ENCODE measurements around the gene CFAP410.
"Not testable (repeated sequence)": the region's sequence is repeated elsewhere in the genome, so short reads cannot be mapped to it uniquely, and the experiment has no call there.

The CFAP410 gene

GRCh38 chr21:44351535-44352252, 12.5 kb upstream of the CFAP410 start:
- no peak for DNase-seq (ENCODE audit: low read depth in 2 of 3, low spot score in 1 of 3)

DNA sequence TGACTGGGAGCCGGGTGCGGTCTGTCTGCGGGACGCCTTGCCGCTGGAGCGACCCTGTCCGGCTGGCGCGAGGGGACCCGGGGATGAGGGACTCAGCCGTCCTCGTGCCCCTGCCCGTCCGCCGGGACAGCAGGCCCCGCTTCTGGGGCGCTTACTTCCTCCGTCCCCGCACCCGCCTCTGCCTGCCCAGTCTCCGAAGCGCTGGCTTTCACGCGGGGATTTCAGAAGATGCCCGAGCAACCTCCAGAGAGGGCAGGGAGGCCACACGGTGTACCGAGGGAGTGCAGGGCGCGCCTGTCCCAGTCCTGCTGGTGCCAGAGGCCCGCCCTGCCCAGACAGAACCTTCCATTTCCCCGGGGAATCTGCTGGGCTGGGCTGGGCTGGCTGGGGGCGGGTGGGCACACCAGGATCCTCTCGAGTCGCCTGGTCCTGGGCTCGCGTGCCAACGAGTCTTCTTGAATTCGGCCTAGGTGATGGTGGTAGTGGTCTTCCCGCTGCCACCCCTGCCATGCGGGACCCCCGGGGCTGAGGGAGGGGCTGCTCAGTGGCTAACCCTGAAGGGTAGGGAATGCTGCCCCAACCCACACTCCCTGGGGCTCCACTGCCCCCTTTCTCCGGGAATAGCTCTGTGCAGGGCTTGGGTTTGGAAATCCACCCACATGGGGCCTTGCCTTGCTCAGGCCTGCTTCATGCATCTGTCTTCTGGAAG, 11.7 kb upstream of the CFAP410 start:
- no peak for DNase-seq (ENCODE audit: low read depth in 2 of 3, low spot score in 1 of 3)

GRCh38 chr21:44349847-44350772, 10.9 kb upstream of the CFAP410 start:
- DNase-seq (ENCODE audit: low read depth in 2 of 3, low spot score in 1 of 3), result no peak

GRCh38 chr21:44349416-44349846, 10.2 kb upstream of the CFAP410 start:
- no peak for DNase-seq (ENCODE audit: low read depth in 2 of 3, low spot score in 1 of 3)

DNA sequence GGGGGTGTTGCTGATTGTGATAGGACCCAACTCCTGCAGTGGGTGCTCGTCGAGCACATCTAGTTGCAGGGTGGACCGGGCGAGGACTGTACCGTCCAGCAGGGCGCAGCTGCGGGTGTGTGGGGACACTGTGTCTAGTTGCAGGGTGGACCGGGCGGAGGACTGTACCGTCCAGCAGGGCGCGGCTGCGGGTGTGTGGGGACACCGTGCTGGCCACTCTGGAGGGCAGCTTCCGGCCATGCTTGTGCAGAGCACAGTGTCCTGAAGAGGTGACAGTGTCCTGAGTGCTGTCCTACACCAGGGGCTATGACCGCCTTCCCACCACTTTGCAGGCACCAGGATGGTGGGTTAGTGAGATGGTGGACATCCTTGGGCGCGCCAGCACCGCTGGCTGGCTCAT, 9.7 kb upstream of the CFAP410 start:
- no peak for DNase-seq (ENCODE audit: low read depth in 2 of 3, low spot score in 1 of 3)

DNA sequence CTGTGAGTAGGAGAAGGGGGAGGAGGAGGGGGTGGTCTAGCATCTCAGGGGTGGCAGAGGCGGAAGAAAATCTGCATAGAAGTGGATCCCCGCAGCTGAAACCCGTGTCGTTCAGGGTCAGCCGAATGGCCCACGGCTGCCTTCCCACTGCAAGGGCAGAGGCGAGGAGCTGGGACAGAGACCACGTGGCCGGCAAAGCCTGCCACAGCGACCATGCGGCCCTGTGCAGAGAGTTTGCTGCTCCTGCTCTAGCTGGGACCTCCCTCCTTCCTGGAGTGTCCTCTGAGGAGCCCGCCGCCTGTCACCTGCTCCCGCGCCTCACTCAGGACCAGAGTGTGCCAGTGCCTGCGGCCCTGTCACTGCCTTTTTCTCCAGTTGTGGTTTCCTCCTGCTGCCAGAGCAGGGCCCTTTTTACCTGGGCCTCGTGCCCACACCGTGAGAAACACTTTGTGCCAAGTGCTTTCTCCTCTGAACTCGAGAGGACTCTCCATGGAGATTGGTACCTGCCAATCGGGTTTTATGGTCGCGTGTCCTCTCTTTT, 8.8 kb upstream of the CFAP410 start:
- no peak for DNase-seq (ENCODE audit: low read depth in 2 of 3, low spot score in 1 of 3)

DNA sequence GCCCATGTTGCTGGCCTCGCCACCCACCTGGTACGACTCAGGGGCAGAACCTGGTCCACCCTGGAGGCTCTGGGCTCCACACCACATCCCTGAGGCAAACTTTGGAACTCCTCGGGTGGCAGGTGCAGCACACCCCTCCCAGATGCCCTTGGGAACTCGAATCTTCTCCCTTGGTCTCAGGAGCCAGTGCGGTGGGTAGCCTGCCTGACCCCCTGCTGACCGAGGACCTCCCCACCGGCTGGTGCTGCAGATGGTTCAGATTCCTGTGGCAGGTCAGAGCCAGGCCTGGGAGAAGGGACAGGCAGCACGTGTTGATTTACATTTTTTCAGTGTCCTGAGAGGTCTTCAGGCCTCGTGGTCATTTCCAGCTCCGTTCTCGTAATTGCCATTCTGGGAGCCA, 6.3 kb upstream of the CFAP410 start:
- DNase-seq (ENCODE audit: low read depth in 2 of 3, low spot score in 1 of 3), result no peak

DNA sequence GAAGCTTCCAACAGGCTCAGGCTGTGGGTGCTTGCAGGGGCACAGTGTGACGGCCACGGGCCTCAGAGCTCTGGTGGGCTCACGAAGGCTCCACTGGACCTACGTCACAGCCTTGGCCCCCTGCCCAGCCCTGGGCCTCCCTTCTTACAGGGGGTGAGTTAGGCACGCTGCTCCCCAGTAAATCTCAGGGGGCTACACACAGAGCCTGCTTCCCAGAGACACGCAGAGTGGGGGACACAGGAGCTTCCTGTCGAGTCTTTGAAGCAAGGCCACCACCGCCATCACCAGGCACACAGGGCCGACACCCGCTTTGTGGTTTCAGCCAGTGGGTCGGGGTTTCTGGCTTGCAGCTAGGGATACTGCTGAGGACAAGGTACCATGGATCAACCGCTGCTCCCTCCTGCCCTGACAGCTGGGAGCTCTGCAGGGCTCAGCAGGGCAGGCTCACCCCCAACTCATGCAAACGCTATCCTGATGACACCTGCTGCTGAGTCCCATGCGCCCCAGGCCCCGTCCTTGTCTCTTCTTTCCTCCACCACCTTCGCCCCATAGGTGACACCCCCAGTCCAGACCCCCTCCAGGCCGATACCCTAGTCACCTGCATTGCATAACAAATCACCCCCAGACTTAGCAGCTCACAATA, 5.5 kb upstream of the CFAP410 start:
- DNase-seq (ENCODE audit: low read depth in 2 of 3, low spot score in 1 of 3), result no peak

GRCh38 chr21:44342981-44343380, 3.8 kb upstream of the CFAP410 start:
- not testable (repeated sequence) for DNase-seq (ENCODE audit: low read depth in 2 of 3, low spot score in 1 of 3)

GRCh38 chr21:44341726-44342458, 2.7 kb upstream of the CFAP410 start:
- DNase-seq (ENCODE audit: low read depth in 2 of 3, low spot score in 1 of 3), result not testable (repeated sequence)

- no peak for DNase-seq (ENCODE audit: low read depth in 2 of 3, low spot score in 1 of 3)
Observed at GRCh38 chr21:44337941-44338895, 972 bp downstream of the CFAP410 start.

GRCh38 chr21:44337449-44337848, 1.7 kb downstream of the CFAP410 start:
- no peak for DNase-seq (ENCODE audit: low read depth in 2 of 3, low spot score in 1 of 3)

- no peak for DNase-seq (ENCODE audit: low read depth in 2 of 3, low spot score in 1 of 3)
Observed at GRCh38 chr21:44335266-44336059, 3.7 kb downstream of the CFAP410 start.

DNA sequence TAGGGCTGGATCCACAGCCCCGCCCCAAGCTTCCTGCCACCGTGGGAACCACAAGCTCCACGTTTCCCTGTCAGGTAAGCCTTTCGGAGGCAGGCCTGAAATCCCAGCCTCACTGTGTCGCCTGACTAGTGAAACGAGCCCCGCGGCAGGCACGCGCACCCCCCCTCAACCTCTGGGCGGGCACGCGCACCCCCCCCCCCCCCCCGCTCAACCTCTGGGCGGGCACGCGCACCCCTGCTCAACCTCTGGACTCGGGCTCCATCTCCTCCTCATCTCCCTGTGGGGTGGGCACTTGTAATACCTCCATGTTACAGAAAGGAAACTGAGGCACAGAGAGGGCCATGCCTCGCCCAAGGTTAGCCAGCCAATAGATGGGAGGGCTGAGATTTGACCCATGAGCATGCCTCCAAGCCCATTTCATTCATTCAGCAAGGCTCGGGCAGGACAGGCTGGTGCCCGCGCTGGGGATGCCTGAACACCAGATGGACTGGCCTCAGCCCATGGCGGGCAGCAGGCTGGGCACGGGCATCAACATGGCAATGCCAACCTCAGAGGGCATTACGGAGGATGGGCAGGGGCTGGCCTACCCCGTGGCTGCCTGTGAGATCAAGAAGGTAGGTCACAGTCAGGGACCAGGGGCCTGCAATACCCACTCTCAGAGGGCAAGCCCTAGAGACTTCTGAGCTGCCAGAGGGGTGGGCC, 4.7 kb downstream of the CFAP410 start:
- no peak for DNase-seq (ENCODE audit: low read depth in 2 of 3, low spot score in 1 of 3)

DNA sequence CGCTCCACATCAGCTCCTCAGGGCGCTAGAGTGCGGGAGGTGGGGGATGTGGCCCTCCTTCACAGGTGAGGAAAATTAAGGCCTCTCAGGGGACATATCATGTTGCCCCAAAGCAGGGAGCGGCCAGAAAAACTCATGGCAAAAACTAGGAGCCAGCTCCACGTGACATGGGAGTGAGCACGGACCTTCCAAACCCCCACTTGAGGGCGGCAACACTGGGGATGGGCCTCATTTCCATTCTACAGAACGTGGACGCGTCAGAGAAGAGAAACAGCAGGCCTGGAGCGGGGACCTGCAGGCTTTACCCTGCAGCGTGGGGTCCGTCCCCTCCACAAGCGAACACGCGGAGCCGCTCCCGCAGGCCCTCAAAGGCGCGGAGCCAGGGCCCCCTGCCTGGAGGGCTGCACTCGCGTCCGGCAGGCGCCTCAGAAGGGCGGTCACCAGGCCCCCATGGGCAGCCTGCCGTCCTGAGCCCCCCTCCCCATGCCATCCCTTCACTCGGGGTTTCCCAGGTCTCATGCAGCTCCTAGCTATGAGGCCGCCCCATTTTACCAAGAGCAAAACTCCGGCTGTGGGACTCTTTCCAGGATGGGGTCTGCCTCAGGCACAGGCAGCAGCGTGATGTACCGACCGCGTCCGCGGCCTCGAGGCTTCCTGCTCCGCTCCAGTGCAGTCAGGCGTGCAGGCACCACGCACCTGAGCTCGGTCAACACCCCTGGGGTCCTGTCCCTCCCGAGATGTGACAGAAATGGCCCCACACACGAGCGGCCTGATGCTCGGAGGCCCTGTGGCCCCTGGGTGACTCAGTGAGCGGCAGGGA, 5.5 kb downstream of the CFAP410 start:
- no peak for DNase-seq (ENCODE audit: low read depth in 2 of 3, low spot score in 1 of 3)

DNA sequence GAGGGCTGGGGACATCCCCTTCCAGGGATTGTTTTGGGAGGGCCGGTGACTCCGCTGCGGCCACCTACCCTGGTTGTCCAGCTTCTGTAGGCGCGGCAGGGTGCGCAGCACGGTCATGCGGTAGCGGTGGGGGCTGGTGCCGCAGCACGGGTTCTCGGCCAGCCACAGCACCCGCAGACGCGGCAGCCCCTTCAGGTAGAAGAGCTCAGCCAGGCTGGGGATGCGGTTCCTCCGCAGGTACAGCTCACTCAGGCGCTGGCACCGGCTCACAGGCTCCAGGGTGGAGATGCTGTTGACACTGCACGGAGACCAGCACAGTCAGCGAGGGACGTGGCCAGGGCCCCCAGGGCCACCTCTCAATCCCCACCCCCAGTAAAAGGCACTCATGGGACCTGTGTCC, 6.2 kb downstream of the CFAP410 start:
- no peak for DNase-seq (ENCODE audit: low read depth in 2 of 3, low spot score in 1 of 3)

GRCh38 chr21:44332383-44332782, 6.8 kb downstream of the CFAP410 start:
- DNase-seq (ENCODE audit: low read depth in 2 of 3, low spot score in 1 of 3), result no peak

All from stimulated activated CD4-positive, alpha-beta T cell treated with anti-CD3 and anti-CD28 coated beads, Interleukin-12 subunit alpha, Interleukin-12 subunit beta, amount 100 ng/mL, for 48 hours (primary cell).